Stomach (tissue), 9 donors: ENCODE measurements around the gene DPYSL4. TPM values are rescaled to one million over a fixed set of nuclear protein-coding genes. Genes with fewer than 3 reads are reported as not detected.

ENCODE experiments used
- DNase-seq, 2 donors: peaks; one replicate each; pipeline versions ENCODE4 v3.0.0 to v3.0.0-alpha.2; 2013 to 2019
- H3K27ac ChIP-seq, 5 donors: fragments of 200-600 bp in 4 of 5; sonication (generic) in 4 of 5; one replicate each; pipeline ENCODE4 v1.5.1; 2013 to 2019; ENCODE audit warnings: mild to moderate bottlenecking in 1 of 5, moderate library complexity in 1 of 5
- H3K27me3 ChIP-seq, 3 donors: fragments of 200-600 bp; sonication (generic); one replicate each; pipeline ENCODE4 v1.5.1; 2017 to 2019; ENCODE audit warnings: mixed run types in 1 of 3
- H3K36me3 ChIP-seq, 4 donors: fragments of 200-600 bp; sonication (generic); 1 replicate in 3 of 4; 2 replicates in 1 of 4; pipeline ENCODE4 v1.5.1; 2016 to 2019
- H3K4me1 ChIP-seq, 4 donors: fragments of 200-600 bp; sonication (generic); one replicate each; pipeline ENCODE4 v1.5.1; 2016 to 2019
- H3K4me3 ChIP-seq, 4 donors: fragments of 200-600 bp; sonication (generic) in 3 of 4; one replicate each; pipeline ENCODE4 v1.5.1; 2016 to 2019; ENCODE audit warnings: mild to moderate bottlenecking in 1 of 4
- H3K9me3 ChIP-seq, 4 donors: fragments of 200-600 bp; sonication (generic); one replicate each; pipeline ENCODE4 v1.5.1; 2016 to 2019
- CTCF ChIP-seq, 7 experiments: fragments of 450-650 bp in 4 of 7; fragments of 200-600 bp in 3 of 7; sonication (generic) in 3 of 7; IDR thresholded peaks; one replicate each; pipeline ENCODE4 v1.5.1; 2016 to 2019; ENCODE audit warnings: antibody characterized with exemption in 7 of 7, control low read depth in 2 of 7, mild to moderate bottlenecking in 1 of 7
- EP300 ChIP-seq: sonication (generic); formaldehyde crosslinking; IDR thresholded peaks from one replicate; pipeline ENCODE4 v1.6.1; 2017; ENCODE audit warnings: antibody characterized with exemption
- POLR2A ChIP-seq, 4 donors: fragments of 450-650 bp; IDR thresholded peaks; one replicate each; pipeline ENCODE4 v1.6.1; 2016; ENCODE audit warnings: antibody characterized with exemption in 4 of 4, control low read depth in 2 of 4, mild to moderate bottlenecking in 1 of 4, moderate library complexity in 1 of 4
- POLR2AphosphoS5 ChIP-seq, 3 donors: sonication (generic); formaldehyde crosslinking; IDR thresholded peaks; one replicate each; pipeline ENCODE4 v1.6.1; 2016; ENCODE audit warnings: antibody characterized with exemption in 3 of 3
- WGBS, 5 donors: extraction: QIAGEN DNeasy Blood & Tissue Kit in 3 of 5; methylation state at CpG; one replicate each; pipeline versions ENCODE4 v1.1.5 to v1.1.7; 2013 to 2018; 5-methylcytosine and 5-hydroxymethylcytosine counted together
- intact Hi-C: fragments of 100-400 bp; cut with DNase I; formaldehyde crosslinking; loops from one replicate; pipeline ENCODE4 v1.15.1; 2023; ENCODE audit warnings: low total_unique reads
- polyA plus RNA-seq, 3 donors: library from polyadenylated mRNA; stranded (reverse); fragments of 200-250 nt; gene quantifications; one replicate each; pipeline ENCODE4 v1.2.3, GENCODE V29; 2013
- total RNA-seq, 5 donors: library from RNA; depleted of rRNA; stranded (reverse); fragments of >200 nt; gene quantifications; one replicate each; pipeline versions ENCODE4 v1.1.0 to v1.2.3, GENCODE V29; 2014 to 2016
- donor health status: healthy with polysubstance abuse.
- donor health status: Bipolar disorder and iron deficiency.
- donor health status: healthy.

The DPYSL4 gene
- total and polyA plus RNA-seq, 8 donors = 0.43 to 2.0 (median 0.68) TPM; not detected in 3

DNA sequence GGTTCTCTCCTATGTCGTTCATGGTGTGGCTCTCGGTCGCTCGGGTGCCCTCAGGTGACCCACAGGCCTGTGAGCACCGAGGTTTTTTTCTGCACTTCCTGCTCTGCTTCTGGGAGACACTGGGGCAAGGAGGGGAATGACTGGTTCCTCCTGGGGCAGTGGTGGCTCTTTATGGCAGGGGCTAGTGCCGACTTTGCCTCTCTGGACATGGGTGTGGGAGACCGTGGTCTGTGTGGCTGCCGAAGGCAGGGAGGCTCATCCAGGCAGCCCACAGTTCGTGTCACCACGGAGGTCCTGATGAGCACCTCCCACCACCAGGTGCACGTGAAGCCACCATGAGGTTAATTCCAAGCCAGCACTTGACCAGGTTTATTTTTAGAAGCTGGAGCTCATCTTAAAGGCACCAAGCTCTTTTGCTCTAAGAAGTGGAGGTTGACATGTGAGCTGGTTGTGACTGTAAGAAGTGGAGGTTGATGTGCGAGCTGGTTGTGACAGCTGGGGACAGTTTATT lies 24.7 kb upstream of the DPYSL4 start:
- no peak overlapping the region for H3K4me3 ChIP-seq
- H3K27me3 ChIP-seq = peaks cover 0 to 24% (median 11%) of the 10 kb centered on the region in 3 donors
- intact Hi-C loops = no loop called here
- H3K9me3 ChIP-seq = no peaks in the 10 kb centered on the region
- DNase-seq = no peak
- no peak overlapping the region for H3K27ac ChIP-seq
- peaks cover 0 to 5% (median 0%) of the 10 kb centered on the region in 4 donors for H3K36me3 ChIP-seq
- WGBS, 5 donors = 22 to 37% (median 25%) methylated on average over 12 of the region's 12 CpGs
- TF ChIP-seq POLR2AphosphoS5 (IDR thresholded peaks at IDR 0.05) (no peak), POLR2A (IDR thresholded peaks at IDR 0.05) (no peak), CTCF (IDR thresholded peaks at IDR 0.05) (no peak)
- peaks cover 14 to 24% (median 18%) of the 10 kb centered on the region in 4 donors for H3K4me1 ChIP-seq

DNA sequence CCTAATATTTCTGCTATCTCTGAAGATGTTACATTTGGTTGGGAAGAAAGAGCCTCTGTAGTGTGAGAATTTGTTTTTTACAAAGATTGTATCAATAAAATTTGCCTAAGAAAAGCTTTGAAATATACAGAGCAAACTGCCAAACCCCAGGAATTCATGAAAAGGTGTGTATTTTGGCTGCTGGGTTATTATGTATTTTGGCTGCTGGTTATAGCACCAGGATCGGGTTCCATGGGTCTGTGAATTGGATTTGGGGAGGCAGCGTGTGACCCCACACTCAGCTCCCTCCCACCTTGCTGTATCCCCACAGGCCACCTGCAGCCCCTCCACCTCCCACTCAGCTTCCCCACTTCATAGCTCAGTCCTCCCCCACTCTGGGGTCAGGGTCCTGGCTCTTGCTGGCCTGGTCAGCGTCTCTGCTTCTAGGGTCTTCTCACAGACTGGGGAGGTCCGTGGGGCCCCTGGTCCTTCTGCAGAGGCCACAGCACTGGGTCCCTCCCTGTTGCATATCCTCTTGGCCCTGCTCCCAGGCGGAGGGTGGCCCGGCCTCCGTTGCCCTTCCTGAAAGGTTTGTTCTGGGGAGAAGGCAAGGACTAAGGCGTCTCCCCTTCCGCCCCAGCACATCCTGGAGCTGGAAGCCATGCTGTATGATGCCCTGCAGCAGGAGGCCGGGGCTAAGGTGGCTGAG lies 24.0 kb upstream of the DPYSL4 start:
- Histone ChIP-seq H3K4me1 (peaks cover 14 to 24% (median 18%) of the 10 kb centered on the region in 4 donors), H3K27me3 (peaks cover 0 to 30% (median 11%) of the 10 kb centered on the region in 3 donors), H3K27ac (peak overlapping the region in 1 of 5 donors; percentile 10), H3K36me3 (peaks cover 0 to 5% (median 0%) of the 10 kb centered on the region in 4 donors), H3K4me3 (no peak overlapping the region), H3K9me3 (no peaks in the 10 kb centered on the region)
- TF ChIP-seq EP300 (no peak), CTCF (IDR thresholded peaks at IDR 0.05) (no peak), POLR2A (IDR thresholded peaks at IDR 0.05) (no peak), POLR2AphosphoS5 (IDR thresholded peaks at IDR 0.05) (no peak)
- peak; percentile 32 to 45 for DNase-seq
- intact Hi-C loops = no loop called here
- WGBS, 5 donors = 16 to 40% (median 32%) methylated on average over 9 to 10 of the region's 10 CpGs

DNA sequence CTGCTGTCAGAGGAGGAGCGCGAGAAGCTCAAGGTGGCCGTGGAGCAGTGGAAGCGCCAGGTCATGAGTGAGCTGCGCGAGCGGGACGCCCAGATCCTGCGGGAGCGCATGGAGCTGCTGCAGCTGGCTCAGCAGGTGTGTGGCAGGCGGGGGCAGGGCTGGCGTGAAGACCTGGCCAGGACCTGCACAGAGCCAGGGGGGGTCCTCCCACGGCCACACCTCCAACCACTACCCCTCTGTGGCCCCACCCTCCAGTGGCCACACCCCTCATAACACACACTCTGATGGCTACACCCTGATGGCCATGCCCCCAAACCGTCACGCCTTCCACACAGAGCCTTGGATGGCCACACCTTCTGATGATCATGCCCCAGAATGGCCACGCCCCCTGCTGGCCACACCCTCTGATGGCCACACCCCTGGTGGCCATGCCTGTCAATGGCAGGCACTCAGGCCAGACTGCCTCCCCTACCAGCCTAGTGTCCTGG lies 23.4 kb upstream of the DPYSL4 start:
- Histone ChIP-seq H3K9me3 (no peaks in the 10 kb centered on the region), H3K27ac (peak overlapping the region in 1 of 5 donors; percentile 10), H3K27me3 (peaks cover 0 to 36% (median 11%) of the 10 kb centered on the region in 3 donors), H3K4me1 (peaks cover 14 to 24% (median 18%) of the 10 kb centered on the region in 4 donors), H3K4me3 (no peak overlapping the region), H3K36me3 (peaks cover 0 to 11% (median 2%) of the 10 kb centered on the region in 4 donors)
- peak; percentile 49 to 63 for DNase-seq
- TF ChIP-seq EP300 (no peak), POLR2A (IDR thresholded peaks at IDR 0.05) (no peak), CTCF (IDR thresholded peaks at IDR 0.05) (peak in 4 of 7 experiments; percentile 9 to 30 (median 24))
- 15 to 57% (median 30%) methylated on average over 11 to 16 of the region's 16 CpGs for WGBS, 5 donors
- intact Hi-C loops = no loop called here

DNA sequence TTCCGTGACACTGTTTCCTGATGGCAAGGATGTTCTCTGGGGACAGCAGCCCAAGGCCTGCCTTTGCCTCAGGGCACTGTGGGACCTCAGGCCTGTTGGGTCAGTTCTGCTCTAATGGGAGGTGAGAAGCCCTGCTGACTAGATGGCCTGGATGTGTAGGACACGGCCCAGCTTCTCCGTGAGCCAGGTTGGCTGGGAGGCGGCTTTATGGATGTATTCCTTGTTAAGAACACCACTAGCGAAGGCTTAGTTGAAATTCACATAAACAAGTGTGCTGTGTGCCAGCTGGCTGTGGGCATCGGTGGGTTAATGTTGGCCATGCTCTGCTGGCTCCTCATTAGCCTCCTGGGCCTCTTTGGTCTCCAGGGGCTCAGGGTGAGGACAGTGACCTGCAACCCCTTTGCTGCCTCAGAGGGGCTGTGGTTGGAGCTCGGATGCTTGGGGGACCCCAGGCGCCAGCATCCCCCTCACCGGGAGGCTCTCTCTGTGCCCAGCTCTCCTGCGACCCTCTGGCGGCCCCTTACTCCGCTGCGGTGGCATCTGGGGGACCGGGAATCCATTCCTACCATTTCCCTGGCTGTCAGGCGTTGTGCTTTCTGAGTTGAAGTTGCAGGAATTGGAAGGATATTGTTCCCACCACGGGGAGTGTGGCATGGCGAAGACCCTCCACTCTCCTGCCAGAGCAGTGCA lies 22.8 kb upstream of the DPYSL4 start:
- H3K4me1 ChIP-seq = peaks cover 14 to 24% (median 18%) of the 10 kb centered on the region in 4 donors
- intact Hi-C loops = no loop called here
- WGBS, 5 donors = 76 to 84% (median 80%) methylated on average over 10 to 17 of the region's 17 CpGs
- H3K27me3 ChIP-seq = peaks cover 0 to 41% (median 11%) of the 10 kb centered on the region in 3 donors
- no peak overlapping the region for H3K27ac ChIP-seq
- TF ChIP-seq POLR2AphosphoS5 (IDR thresholded peaks at IDR 0.05) (no peak), CTCF (IDR thresholded peaks at IDR 0.05) (no peak), POLR2A (IDR thresholded peaks at IDR 0.05) (no peak), EP300 (no peak)
- H3K4me3 ChIP-seq = no peak overlapping the region
- H3K36me3 ChIP-seq = peaks cover 0 to 15% (median 4%) of the 10 kb centered on the region in 4 donors
- no peak for DNase-seq
- H3K9me3 ChIP-seq = no peaks in the 10 kb centered on the region
